Stimulated activated CD8-positive, alpha-beta memory T cell treated with anti-CD3 and anti-CD28 coated beads, Interleukin-15, amount 100 ng/mL, for 1 hour (primary cell): ENCODE results near the gene DUSP19.
"Not testable (repeated sequence)": the region's sequence is repeated elsewhere in the genome, so short reads cannot be mapped to it uniquely, and the experiment has no call there.

Source experiments
- DNase-seq: peaks from one replicate; pipeline ENCODE4 v3.0.0-alpha.2; 2020; ENCODE audit warnings: low read depth

DUSP19 gene, protein sequence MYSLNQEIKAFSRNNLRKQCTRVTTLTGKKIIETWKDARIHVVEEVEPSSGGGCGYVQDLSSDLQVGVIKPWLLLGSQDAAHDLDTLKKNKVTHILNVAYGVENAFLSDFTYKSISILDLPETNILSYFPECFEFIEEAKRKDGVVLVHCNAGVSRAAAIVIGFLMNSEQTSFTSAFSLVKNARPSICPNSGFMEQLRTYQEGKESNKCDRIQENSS

GRCh38 chr2:183078464-183079138 is at the start of gene DUSP19:
Gene DUSP19 (plus strand): TSS chr2:183078747. CDS start chr2:183078934, 187 bp downstream.
- peak; percentile 64 for DNase-seq

DNA sequence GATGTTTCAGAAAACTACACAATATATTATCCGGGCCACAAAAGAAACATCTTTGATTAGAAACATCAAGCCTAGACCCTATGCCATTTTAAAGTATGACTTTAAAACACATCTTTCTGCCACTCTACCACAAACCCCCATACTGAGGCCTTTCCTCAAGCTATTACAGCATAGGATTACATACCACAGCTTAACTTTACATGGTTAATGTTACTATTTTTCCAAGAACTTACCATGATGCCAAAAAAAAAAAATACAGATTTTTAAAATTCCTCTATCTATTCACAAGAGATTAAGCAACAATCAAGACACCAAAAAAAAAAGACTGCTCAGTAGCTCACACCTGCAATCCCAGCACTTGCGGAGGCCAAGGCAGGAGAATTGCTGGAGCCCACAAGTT is 49.3 kb upstream of the DUSP19 start:
- DNase-seq: no peak

GRCh38 chr2:183031911-183032794 is 46.4 kb upstream of the DUSP19 start:
- DNase-seq: no peak

- DNase-seq: no peak
Observed at GRCh38 chr2:183033951-183034350, 44.6 kb upstream of the DUSP19 start.

DNA sequence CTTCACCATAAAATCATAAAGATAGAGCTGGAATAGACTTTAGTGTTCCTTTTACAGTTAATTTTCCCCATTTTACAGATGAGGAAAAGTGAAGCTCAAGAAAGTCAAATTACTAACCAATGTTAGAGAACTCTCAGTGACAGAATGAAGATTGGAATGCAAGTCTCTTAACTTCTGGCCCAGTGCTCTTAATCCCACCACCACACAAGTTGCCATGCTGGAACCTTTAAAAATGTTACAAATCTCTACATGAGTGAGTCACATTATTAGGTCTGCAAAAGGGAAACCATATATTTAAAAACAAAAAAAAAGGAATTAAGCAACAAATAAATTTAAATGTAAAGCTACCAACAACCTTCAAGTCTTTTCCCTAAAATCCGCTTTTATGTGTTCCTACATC is 43.7 kb upstream of the DUSP19 start:
- DNase-seq: no peak

DNA sequence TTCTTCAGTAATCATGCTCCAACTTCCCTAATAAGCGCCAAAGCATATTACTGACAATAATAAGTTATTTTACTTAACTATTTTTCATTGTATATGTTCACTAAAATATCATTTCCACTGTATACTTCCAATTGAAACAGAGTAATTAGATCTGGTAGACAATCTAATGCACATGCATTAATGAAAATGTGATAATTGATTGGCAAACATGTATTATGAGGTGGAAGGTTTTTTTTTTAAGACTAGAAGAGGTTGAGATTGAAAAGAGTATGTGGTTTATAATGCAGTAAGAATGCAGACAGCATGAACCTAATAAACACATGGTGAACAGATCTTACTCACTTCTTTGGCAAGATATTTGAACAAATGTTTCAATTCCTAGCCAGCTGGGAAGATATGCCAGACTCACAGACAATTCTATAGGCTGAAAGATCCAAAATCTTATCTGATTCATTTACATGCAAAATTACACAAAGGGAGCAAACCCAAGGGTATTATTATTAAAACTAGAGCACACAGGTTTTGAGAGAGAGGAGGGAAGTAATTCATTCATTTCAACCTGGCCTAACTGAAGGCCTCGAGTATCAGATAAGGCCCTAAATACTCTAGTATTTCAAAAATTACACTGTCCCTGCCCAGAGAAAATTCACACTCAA is 43.1 kb upstream of the DUSP19 start:
- no peak for DNase-seq

- no peak for DNase-seq
Observed at GRCh38 chr2:183035954-183036669, 42.4 kb upstream of the DUSP19 start.

GRCh38 chr2:183037074-183037552 is 41.4 kb upstream of the DUSP19 start:
- DNase-seq: no peak

- DNase-seq: no peak
Observed at GRCh38 chr2:183037553-183038340, 40.8 kb upstream of the DUSP19 start.

- peak; percentile 49 for DNase-seq
Observed at GRCh38 chr2:183038341-183039300, 39.9 kb upstream of the DUSP19 start, which contains the start of gene NCKAP1. Gene NCKAP1 (minus strand): TSS chr2:183038457. CDS start chr2:183038099, 358 bp downstream.

DNA sequence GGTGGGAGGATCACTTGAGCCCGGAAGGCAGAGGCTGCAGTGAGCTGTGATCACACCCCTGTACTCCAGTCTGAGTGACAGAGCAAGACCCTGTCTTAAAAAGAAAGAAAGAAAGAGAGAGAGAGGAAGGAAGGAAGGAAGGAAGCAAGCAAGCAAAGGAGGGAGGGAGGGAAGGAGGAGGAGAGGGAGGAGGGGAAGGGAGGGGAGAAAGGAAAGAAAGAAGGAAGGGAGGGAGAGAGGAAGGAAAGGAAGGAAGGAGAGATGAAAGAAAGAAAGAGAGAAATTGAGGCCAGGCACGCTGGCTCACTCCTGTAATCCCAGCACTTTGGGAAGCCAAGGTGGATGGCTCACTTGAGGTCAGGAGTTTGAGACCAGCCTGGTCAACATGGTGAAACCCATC is 37.9 kb upstream of the DUSP19 start:
- no peak for DNase-seq

- not testable (repeated sequence) for DNase-seq
Observed at GRCh38 chr2:183043580-183043979, 35.0 kb upstream of the DUSP19 start.

GRCh38 chr2:183047486-183048125 is 30.9 kb upstream of the DUSP19 start:
- not testable (repeated sequence) for DNase-seq

DNA sequence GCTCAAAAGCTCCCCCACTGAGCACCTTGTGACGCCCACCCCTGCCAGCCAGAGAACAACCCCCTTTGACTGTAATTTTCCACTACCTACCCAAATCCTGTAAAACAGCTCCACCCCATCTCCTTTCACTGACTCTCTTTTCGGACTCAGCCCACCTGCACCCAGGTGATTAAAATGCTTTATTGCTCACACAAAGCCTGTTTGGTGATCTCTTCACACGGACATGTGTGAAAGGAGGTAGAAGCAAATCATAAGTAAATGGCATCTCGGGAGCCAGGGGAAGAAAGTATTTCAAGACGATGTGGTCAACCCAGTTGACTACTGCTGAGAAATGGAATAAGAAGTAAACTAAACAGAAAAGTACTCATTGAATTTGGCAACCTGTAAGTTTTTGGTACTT is 29.1 kb upstream of the DUSP19 start:
- DNase-seq: no peak

- no peak for DNase-seq
Observed at GRCh38 chr2:183057333-183057985, 21.1 kb upstream of the DUSP19 start.

GRCh38 chr2:183059561-183059960 is 19.0 kb upstream of the DUSP19 start:
- DNase-seq: no peak

DNA sequence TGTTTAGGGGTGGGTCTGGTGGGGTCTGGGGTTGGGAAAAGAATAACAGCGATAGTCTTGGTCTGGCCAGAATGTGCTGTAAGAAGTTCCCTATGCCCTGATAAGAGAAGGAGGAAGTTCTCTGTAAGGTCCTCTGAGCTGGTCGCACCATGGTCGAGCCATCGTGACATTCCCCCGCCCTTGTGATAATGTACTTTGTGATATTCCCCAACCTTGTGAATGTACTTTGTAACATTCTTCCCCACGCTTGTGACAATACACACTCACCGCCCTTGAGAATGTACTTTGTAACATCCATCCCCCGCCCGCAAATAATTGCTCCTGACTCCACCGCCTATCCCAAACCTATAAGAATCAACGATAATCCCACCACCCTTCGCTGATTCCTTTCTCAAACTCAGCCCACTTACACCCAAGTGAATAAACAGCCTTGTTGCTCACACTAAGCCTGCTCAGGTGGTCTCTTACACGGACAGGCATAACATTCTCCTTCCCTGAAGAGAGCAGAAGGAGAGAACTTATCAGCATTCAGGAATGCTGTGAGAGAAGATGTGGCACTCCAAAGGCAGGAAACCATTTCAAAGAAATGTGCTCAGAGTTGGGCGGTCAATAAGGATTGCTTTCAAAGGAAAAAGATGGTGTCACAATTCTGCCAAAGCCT is 17.8 kb upstream of the DUSP19 start:
- no peak for DNase-seq

GRCh38 chr2:183063083-183063482 is 15.5 kb upstream of the DUSP19 start:
- DNase-seq: no peak
